AG09309 (cell line): Measurements from ENCODE around the gene PARD3.
A peak's percentile ranks its signal among the peaks of the same experiment; 100 is the strongest.

Experiments
- DNase-seq: peaks from one replicate; pipeline ENCODE4 v3.0.0-alpha.2; 2010; ENCODE audit warnings: low read depth
- H3K4me3 ChIP-seq: 2 replicates; pipeline ENCODE4 v1.5.1; 2011; ENCODE audit warnings: mild to moderate bottlenecking, low read depth, low read length, moderate library complexity; ENCODE audit not compliant: control insufficient read depth
- CTCF ChIP-seq: IDR thresholded peaks from 2 replicates; pipeline ENCODE4 v1.5.1; 2011; ENCODE audit warnings: mild to moderate bottlenecking, low read depth, low read length, inconsistent platforms; ENCODE audit not compliant: insufficient read depth, control insufficient read depth; ENCODE audit errors: missing control alignments

The PARD3 gene

GRCh38 chr10:34200355-34200901 lies 614.7 kb downstream of the PARD3 start:
- no peak overlapping the region for H3K4me3 ChIP-seq

GRCh38 chr10:34198953-34199352 lies 616.1 kb downstream of the PARD3 start:
- no peak overlapping the region for H3K4me3 ChIP-seq
- TF ChIP-seq CTCF, result no peak
- no peak for DNase-seq

More at GRCh38 chr10:34200355-34200901, 614.7 kb downstream of the PARD3 start:
- no peak for DNase-seq
- no peak for TF ChIP-seq CTCF

- TF ChIP-seq CTCF, result no peak
- DNase-seq, result no peak
Observed at GRCh38 chr10:34196058-34196433, 619.0 kb downstream of the PARD3 start.

GRCh38 chr10:34195364-34196057 lies 619.6 kb downstream of the PARD3 start:
- TF ChIP-seq CTCF, result no peak
- no peak for DNase-seq
- no peak overlapping the region for H3K4me3 ChIP-seq

More at GRCh38 chr10:34196058-34196433, 619.0 kb downstream of the PARD3 start:
- H3K4me3 ChIP-seq, result no peak overlapping the region

- TF ChIP-seq CTCF, result no peak
- DNase-seq, result peak; percentile 44
- H3K4me3 ChIP-seq, result no peak overlapping the region
Observed at GRCh38 chr10:34193931-34194626, 621.0 kb downstream of the PARD3 start.

- no peak for DNase-seq
- H3K4me3 ChIP-seq, result no peak overlapping the region
- no peak for TF ChIP-seq CTCF
Observed at GRCh38 chr10:34192646-34193045, 622.5 kb downstream of the PARD3 start.
